Fibroblast of lung (primary cell): Measurements from ENCODE around the gene TOR2A. TPM values are rescaled to one million over a fixed set of nuclear protein-coding genes. Genes with fewer than 3 reads are reported as not detected.

Source experiments
- DNase-seq, 2 donors: peaks; one replicate each; pipeline versions ENCODE4 v3.0.0 to v3.0.0-alpha.2; 2010; ENCODE audit warnings: low read depth in 2 of 2
- H2AFZ ChIP-seq: 2 replicates; pipeline ENCODE4 v1.5.1; 2012; ENCODE audit warnings: low read length, control low read depth, inconsistent platforms
- H3K27ac ChIP-seq: 2 replicates; pipeline ENCODE4 v1.5.1; 2011; ENCODE audit warnings: low read length, control low read depth; ENCODE audit not compliant: insufficient read depth
- H3K27me3 ChIP-seq: 2 replicates; pipeline ENCODE4 v1.5.1; 2011; ENCODE audit warnings: mild to moderate bottlenecking, low read length; ENCODE audit not compliant: control insufficient read depth, insufficient read depth
- H3K36me3 ChIP-seq: 2 replicates; pipeline ENCODE4 v1.5.1; 2011; ENCODE audit warnings: low read length; ENCODE audit not compliant: control insufficient read depth, insufficient read depth
- H3K4me1 ChIP-seq: 2 replicates; pipeline ENCODE4 v1.5.1; 2011; ENCODE audit warnings: low read length; ENCODE audit not compliant: control insufficient read depth, insufficient read depth; ENCODE audit errors: extremely low read depth
- H3K4me2 ChIP-seq: 2 replicates; pipeline ENCODE4 v1.5.1; 2011; ENCODE audit warnings: low read length, control low read depth; ENCODE audit not compliant: insufficient read depth; ENCODE audit errors: extremely low read depth
- H3K4me3 ChIP-seq, 4 experiments: fragments of 200-600 bp in 1 of 4; sonication (generic) in 1 of 4; replicated peaks in 1 of 4; 2 replicates each; pipeline ENCODE4 v1.5.1; 2011 to 2016; ENCODE audit warnings: low read length in 4 of 4, low read depth in 3 of 4, mild to moderate bottlenecking in 3 of 4, control low read depth in 2 of 4, inconsistent platforms in 1 of 4, mixed read lengths in 1 of 4; ENCODE audit not compliant: insufficient read depth in 1 of 4; ENCODE audit errors: control extremely low read depth in 1 of 4
- H3K79me2 ChIP-seq: 2 replicates; pipeline ENCODE4 v1.5.1; 2012; ENCODE audit warnings: mild to moderate bottlenecking, low read length, inconsistent platforms; ENCODE audit not compliant: control insufficient read depth, insufficient read depth
- H3K9ac ChIP-seq: 2 replicates; pipeline ENCODE4 v1.5.1; 2011; ENCODE audit warnings: mild to moderate bottlenecking, low read length, control low read depth; ENCODE audit not compliant: insufficient read depth
- H3K9me3 ChIP-seq: 2 replicates; pipeline ENCODE4 v1.5.1; 2012; ENCODE audit warnings: low read depth, low read length; ENCODE audit not compliant: control insufficient read depth, insufficient read depth
- H4K20me1 ChIP-seq: 2 replicates; pipeline ENCODE4 v1.5.1; 2011; ENCODE audit warnings: low read length; ENCODE audit not compliant: control insufficient read depth, insufficient read depth; ENCODE audit errors: extremely low read depth
- EZH2 ChIP-seq: IDR thresholded peaks from 2 replicates; pipeline ENCODE4 v1.5.1; 2012; ENCODE audit warnings: low read length, control low read depth, mild to moderate bottlenecking; ENCODE audit errors: missing control alignments
- polyA plus RNA-seq, 2 donors: library from polyadenylated mRNA; depleted of rRNA in 1 of 2; stranded (reverse) in 1 of 2; unstranded in 1 of 2; fragments of >200 nt; gene quantifications; 2 replicates each; pipeline ENCODE4 v1.2.1, GENCODE V29; 2011 to 2012; ENCODE audit warnings: missing spikeins in 1 of 2
- total RNA-seq: library from RNA; depleted of rRNA; stranded (reverse); fragments of >200 nt; gene quantifications from 2 replicates; pipeline ENCODE4 v1.2.1, GENCODE V29; 2014
- TF ChIP-seq, protein P1 (sequence below), 2 donors: IDR thresholded peaks in 1 of 2; conservative IDR thresholded peaks in 1 of 2; 1 replicate in 1 of 2; 2 replicates in 1 of 2; pipeline ENCODE4 v1.5.1; 2011 to 2012; ENCODE audit warnings: low read length in 2 of 2, control low read depth in 1 of 2, inconsistent platforms in 1 of 2, low read depth in 1 of 2, mild to moderate bottlenecking in 1 of 2

Gene TOR2A
- total and polyA plus RNA-seq, 2 donors (not counting 1 experiment from before 2014, with no cell fraction given), result 3.6 to 5.0 TPM

- TF ChIP-seq, protein P1, sequence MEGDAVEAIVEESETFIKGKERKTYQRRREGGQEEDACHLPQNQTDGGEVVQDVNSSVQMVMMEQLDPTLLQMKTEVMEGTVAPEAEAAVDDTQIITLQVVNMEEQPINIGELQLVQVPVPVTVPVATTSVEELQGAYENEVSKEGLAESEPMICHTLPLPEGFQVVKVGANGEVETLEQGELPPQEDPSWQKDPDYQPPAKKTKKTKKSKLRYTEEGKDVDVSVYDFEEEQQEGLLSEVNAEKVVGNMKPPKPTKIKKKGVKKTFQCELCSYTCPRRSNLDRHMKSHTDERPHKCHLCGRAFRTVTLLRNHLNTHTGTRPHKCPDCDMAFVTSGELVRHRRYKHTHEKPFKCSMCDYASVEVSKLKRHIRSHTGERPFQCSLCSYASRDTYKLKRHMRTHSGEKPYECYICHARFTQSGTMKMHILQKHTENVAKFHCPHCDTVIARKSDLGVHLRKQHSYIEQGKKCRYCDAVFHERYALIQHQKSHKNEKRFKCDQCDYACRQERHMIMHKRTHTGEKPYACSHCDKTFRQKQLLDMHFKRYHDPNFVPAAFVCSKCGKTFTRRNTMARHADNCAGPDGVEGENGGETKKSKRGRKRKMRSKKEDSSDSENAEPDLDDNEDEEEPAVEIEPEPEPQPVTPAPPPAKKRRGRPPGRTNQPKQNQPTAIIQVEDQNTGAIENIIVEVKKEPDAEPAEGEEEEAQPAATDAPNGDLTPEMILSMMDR (conservative IDR thresholded peaks at IDR 0.05 in 1 of 2, IDR thresholded peaks at IDR 0.05 in 1 of 2; ENCODE audit: low read depth in 1 of 2, low read length in 2 of 2), result no peak
- no peak for TF ChIP-seq EZH2
- no peaks in the 10 kb centered on the region for H3K79me2 ChIP-seq
- DNase-seq, result no peak
- H3K9ac ChIP-seq, result no peak overlapping the region
- H4K20me1 ChIP-seq, result no peaks in the 10 kb centered on the region
- no peak overlapping the region for H3K4me3 ChIP-seq
- no peak overlapping the region for H3K4me2 ChIP-seq
- no peaks in the 10 kb centered on the region for H3K36me3 ChIP-seq
- H3K9me3 ChIP-seq, result no peaks in the 10 kb centered on the region
- peaks cover 7% of the 10 kb centered on the region for H3K4me1 ChIP-seq
- H2AFZ ChIP-seq, result no peak overlapping the region
- peaks cover 7% of the 10 kb centered on the region for H3K27me3 ChIP-seq
- H3K27ac ChIP-seq, result no peak overlapping the region
These were observed 37.5 kb upstream of the TOR2A start for GRCh38 chr9:127772603-127773002.

GRCh38 chr9:127771570-127772189 lies 36.6 kb upstream of the TOR2A start:
- no peak for DNase-seq
- Histone ChIP-seq H3K79me2 (no peaks in the 10 kb centered on the region), H3K4me3 (peak overlapping the region in 2 of 4 experiments; percentile 29 to 37), H3K27me3 (peaks cover 7% of the 10 kb centered on the region), H3K36me3 (no peaks in the 10 kb centered on the region), H3K9me3 (no peaks in the 10 kb centered on the region), H3K9ac (no peak overlapping the region), H2AFZ (no peak overlapping the region), H3K4me1 (peaks cover 12% of the 10 kb centered on the region), H4K20me1 (no peaks in the 10 kb centered on the region), H3K4me2 (peak overlapping the region; percentile 66), H3K27ac (no peak overlapping the region)
- TF ChIP-seq EZH2, result no peak
- TF ChIP-seq, protein P1 (conservative IDR thresholded peaks at IDR 0.05 in 1 of 2, IDR thresholded peaks at IDR 0.05 in 1 of 2; ENCODE audit: low read depth in 1 of 2, low read length in 2 of 2), result no peak

- Histone ChIP-seq H3K4me1 (peaks cover 12% of the 10 kb centered on the region), H3K27ac (no peak overlapping the region), H3K27me3 (peaks cover 7% of the 10 kb centered on the region), H4K20me1 (no peaks in the 10 kb centered on the region), H3K9me3 (no peaks in the 10 kb centered on the region), H3K79me2 (no peaks in the 10 kb centered on the region), H3K36me3 (no peaks in the 10 kb centered on the region), H3K4me2 (peak overlapping the region; percentile 95), H3K9ac (peak overlapping the region; percentile 46), H3K4me3 (peak overlapping the region; percentile 31 to 57 (median 46)), H2AFZ (no peak overlapping the region)
- TF ChIP-seq, protein P1 (conservative IDR thresholded peaks at IDR 0.05 in 1 of 2, IDR thresholded peaks at IDR 0.05 in 1 of 2; ENCODE audit: low read depth in 1 of 2, low read length in 2 of 2), result no peak
- TF ChIP-seq EZH2, result no peak
- peak; percentile 96 for DNase-seq
These were observed 35.9 kb upstream of the TOR2A start for GRCh38 chr9:127770905-127771569.
